Measurements from ENCODE around the gene CNIH2.

The CNIH2 gene

GRCh38 chr11:66281776-66282467 lies 3.9 kb downstream of the CNIH2 start:
- H3K4me3 ChIP-seq (ENCODE audit: low read depth, low read length) = no peak overlapping the region
- TF ChIP-seq, protein P1, sequence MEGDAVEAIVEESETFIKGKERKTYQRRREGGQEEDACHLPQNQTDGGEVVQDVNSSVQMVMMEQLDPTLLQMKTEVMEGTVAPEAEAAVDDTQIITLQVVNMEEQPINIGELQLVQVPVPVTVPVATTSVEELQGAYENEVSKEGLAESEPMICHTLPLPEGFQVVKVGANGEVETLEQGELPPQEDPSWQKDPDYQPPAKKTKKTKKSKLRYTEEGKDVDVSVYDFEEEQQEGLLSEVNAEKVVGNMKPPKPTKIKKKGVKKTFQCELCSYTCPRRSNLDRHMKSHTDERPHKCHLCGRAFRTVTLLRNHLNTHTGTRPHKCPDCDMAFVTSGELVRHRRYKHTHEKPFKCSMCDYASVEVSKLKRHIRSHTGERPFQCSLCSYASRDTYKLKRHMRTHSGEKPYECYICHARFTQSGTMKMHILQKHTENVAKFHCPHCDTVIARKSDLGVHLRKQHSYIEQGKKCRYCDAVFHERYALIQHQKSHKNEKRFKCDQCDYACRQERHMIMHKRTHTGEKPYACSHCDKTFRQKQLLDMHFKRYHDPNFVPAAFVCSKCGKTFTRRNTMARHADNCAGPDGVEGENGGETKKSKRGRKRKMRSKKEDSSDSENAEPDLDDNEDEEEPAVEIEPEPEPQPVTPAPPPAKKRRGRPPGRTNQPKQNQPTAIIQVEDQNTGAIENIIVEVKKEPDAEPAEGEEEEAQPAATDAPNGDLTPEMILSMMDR (IDR thresholded peaks at IDR 0.05; ENCODE audit: insufficient read depth, low read depth, low read length, missing control alignments) = no peak
- DNase-seq (ENCODE audit: low read depth) = no peak

GRCh38 chr11:66282468-66283455 lies 4.8 kb downstream of the CNIH2 start:
- no peak overlapping the region for H3K4me3 ChIP-seq (ENCODE audit: low read depth, low read length)
- TF ChIP-seq, protein P1 (IDR thresholded peaks at IDR 0.05; ENCODE audit: insufficient read depth, low read depth, low read length, missing control alignments) = peak; percentile 97

GRCh38 chr11:66283461-66284105 lies 5.6 kb downstream of the CNIH2 start:
- TF ChIP-seq, protein P1 (IDR thresholded peaks at IDR 0.05; ENCODE audit: insufficient read depth, low read depth, low read length, missing control alignments) = no peak
- no peak overlapping the region for H3K4me3 ChIP-seq (ENCODE audit: low read depth, low read length)
- DNase-seq (ENCODE audit: low read depth) = no peak

More at GRCh38 chr11:66282468-66283455, 4.8 kb downstream of the CNIH2 start:
- DNase-seq (ENCODE audit: low read depth) = peak; percentile 99

DNA sequence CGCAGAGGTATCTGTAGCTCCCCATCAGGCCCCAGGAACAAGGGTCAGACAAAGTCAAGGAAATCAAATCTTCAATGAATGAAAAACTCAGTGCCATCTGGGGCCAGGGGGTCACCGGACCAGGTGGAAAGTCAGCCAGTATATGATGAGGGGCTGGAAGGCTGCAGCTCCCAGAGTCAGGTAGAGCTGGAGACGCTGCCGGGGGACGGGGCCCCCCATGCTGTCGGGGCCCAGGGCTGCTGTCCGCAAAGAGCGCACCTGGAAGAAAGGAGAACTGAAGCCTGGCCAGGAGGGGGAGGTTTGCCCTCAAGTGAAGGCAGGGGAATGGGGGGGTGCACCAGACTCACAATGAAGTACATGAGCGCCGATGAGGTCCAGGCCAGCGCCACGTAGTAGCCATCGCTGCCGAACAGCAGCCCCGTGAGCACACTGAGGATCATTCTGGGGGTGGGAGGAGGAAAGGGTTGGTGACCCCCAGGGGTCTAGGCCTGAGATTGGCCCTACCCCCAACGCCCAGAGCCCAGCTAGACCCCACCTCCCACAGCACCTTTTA lies 6.6 kb downstream of the CNIH2 start:
- no peak for DNase-seq (ENCODE audit: low read depth)
- no peak overlapping the region for H3K4me3 ChIP-seq (ENCODE audit: low read depth, low read length)
- TF ChIP-seq, protein P1 (IDR thresholded peaks at IDR 0.05; ENCODE audit: insufficient read depth, low read depth, low read length, missing control alignments) = no peak

DNA sequence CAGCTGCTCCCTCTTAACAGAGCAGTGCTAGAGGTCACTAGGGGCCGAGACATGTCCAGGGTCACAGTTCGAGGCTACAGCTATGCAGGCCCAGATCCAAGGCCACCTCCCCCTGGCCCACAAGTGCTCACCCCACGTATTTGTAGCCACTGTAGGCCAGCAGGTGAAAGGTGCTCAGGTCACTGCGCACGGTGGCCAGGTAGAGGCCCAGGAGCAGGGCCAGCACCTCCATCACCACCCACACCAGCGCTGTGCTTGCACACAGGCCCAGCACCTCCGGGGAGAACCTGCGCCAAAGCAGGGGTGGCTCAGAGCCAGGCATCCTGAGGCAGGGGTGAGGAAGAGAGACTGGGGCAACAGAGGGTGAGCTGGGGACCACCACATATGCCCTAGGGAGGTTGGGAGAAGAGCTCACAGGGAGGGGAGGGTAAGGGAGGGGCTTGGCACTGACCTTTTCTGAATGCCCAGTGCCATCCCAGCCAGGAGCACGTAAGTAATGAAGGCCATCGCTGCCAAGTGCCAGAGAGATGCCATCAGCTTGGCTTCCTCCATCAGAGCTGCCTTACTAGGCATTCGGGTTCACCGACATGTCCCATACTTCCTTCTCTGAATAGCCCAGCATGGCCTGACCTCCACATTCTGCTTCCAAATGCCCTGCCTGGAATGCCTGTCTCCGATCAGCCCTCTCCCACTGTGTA lies 7.4 kb downstream of the CNIH2 start:
- no peak overlapping the region for H3K4me3 ChIP-seq (ENCODE audit: low read depth, low read length)
- DNase-seq (ENCODE audit: low read depth) = no peak
- TF ChIP-seq, protein P1 (IDR thresholded peaks at IDR 0.05; ENCODE audit: insufficient read depth, low read depth, low read length, missing control alignments) = no peak

DNA sequence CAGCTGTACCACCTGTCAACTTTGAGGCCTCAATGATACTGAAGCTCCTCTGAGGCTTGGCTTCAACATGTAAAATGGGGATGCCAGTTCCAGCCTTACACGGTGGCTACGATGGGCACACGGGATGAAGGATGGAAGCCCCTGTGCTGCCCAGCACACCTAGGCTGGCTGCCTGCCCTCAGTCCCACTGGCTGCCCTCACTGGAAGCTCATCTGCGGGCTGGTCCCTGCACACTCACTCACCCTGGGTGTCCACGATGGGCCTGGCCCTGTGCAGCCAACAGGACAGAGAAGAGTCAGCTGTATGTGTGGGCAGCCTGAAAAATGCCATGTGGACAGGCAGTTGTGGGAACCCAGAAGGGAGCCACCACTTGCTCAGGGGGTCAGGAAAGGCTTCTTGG lies 8.7 kb downstream of the CNIH2 start:
- H3K4me3 ChIP-seq (ENCODE audit: low read depth, low read length) = no peak overlapping the region
- no peak for DNase-seq (ENCODE audit: low read depth)
- TF ChIP-seq, protein P1 (IDR thresholded peaks at IDR 0.05; ENCODE audit: insufficient read depth, low read depth, low read length, missing control alignments) = no peak
